HG03060 (cell line): Measurements from ENCODE around the gene CPA1.

Experiments used
- ATAC-seq: cut with Tn5 transposase; IDR thresholded peaks from one replicate; pipeline ENCODE4 v1.9.1; 2021; ENCODE audit warnings: low read depth, moderate number of reproducible peaks; ENCODE audit not compliant: unreplicated experiment

CPA1 gene

DNA sequence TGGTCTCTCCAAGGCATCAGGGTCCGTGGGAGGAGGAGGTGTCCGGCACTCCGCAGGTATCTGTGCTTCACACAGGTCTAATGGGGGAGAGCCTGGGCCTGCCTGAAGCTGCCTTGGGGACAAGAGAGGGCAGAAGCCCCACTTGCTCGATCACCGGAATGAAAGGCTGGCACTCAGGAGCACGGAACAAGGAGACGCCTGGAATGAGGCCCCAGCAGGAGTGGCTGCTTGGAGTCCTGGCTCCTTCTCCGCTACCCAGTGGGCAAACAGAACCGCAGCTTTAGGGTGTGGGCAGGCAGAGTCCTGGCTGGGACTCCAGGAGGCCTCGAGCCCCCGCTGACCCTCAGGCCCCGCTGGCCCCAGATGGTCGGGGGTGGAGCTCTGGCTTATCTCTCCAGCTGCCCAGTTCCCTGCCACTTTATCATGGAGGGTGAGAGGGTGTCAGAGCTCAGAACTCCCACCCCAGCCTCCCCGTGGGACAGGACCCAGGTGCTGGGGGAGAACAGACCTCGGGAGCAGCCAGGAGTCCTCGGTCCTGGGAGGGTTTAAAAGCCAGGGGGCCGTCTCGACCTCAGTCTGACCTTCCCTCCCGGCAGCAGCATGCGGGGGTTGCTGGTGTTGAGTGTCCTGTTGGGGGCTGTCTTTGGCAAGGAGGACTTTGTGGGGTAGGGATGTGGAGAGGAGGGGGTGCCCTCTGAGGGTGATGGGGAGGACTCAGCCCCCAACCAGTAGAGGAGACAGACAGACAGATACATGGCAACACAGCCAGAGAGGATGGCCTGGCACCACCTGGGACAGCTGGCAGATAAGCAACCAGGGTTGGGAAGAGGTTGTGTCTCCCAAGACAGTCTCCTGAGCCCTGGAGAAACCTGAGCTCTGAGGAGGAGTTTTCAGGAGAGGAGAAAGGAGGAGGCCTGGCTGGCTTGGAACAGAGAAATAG lies at the start of gene CPA1:
Gene CPA1 (plus strand): TSS at position 574 of the 940 bp plus-strand sequence. CDS start 27 bp downstream, at position 601.
- ATAC-seq = no peak

DNA sequence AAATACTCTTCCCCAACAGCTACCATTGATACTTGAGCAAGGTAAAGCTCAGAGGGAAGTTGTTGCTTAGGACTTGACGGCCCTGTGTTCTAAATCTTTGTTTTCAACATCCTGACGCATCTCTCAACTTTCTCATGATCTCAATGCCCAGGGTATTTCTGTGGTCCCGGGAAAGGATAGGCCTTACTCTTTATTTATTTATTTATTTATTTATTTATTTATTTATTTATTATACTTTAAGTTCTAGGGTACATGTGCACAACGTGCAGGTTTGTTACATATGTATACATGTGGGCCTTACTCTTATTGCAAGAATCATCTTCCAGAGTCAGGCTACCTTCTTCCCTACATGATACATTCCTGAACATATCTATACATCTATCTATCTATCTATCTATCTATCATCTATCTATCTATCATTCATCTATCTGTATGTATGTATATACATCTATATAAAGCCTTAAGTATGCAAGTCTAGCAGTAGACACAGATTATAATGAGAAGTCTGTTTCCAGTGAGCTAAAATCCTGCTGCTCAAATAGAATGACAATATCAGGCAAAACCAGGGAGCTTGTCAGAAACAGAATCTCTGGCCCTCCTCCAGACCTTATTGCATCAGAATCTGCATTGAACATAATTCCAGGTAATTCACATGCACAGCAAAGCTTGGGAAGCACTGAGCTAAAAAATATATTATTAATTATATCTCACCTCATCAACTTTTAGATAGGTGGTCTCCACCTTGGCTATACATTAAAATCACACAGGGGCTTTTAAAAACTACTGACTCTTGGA lies 47.8 kb upstream of the CPA1 start:
- no peak for ATAC-seq

DNA sequence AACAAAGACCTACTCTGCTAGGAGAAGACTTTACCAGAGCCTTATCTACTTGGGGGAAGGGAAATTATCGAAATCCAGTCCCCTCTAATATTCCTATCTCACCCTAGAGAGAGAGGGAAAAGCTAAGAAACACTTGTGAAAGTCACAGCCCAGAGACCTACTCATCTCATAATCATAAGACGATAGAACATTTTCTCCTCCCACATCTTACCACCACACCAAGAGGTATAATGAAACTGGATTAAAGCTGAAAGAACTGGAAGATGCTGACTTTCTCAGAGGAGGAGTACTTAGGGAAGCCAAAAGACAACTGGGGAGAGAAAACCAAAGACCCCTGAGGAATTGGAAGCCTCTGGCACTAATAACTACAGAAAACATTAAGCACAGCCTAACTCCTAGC lies 46.5 kb upstream of the CPA1 start:
- no peak for ATAC-seq

DNA sequence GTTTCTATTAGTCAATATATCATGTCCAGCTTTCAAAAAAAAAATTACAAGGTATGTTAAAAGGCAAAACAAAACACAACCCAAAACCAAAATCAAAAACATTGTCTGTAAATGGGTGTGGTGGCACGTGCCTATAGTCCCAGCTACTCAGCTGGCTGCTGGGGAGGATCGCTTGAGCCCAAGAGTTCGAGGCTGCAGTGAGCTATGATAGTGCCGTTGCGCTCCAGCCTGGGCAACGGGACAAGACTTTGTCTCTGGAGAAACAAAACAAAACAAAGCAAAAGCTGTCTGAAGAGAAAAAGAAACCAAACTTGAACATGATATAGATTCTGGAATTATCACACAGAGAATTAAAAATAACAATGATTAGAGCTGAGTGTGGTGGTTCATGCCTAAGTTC lies 46.0 kb upstream of the CPA1 start:
- no peak for ATAC-seq

DNA sequence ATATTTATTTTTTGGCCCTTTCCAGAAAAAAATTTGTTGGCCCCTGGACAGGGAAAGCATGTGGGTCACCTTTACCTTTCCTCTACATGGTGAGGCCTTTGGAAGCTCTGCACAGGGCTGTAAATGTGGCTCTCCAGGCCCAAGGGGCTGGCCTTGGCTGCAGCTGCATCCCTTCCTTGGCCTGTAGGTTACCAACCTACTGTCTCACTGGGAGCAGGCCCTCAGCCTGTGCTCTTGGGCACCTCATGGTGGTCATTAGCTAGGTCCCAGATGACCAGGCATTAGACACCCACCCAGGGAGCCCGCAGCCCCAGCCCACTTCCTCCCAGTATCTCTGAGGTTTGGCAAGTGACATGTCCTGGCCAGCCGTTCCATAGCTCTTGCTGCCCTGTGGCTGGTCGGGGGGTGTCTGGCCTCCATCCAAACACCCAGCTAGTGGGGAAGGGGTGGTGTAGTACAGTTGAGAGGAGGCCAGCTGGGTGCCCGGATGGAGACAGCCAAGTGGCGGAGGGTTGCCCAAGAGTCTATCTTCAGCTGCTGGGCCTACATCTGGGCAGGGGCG lies 42.8 kb upstream of the CPA1 start:
- ATAC-seq = no peak

DNA sequence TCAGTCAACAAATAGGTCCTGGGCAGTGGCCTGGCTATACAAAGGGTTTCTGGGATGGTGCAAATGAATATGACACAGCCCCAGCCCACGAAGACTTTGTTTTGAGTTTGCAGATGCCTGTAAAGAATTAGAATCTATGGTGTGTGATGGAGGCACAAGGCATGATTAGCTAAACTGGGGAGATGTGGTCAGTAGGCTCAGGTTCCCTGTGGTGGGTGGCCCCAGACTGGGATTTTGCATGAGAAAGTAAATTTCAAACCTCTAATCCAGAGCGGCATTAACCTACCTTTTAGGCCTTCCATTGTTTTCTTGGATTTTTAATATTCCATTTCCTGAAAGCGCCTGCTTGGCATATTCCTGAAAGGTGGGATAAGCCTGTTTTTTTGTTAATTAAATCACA lies 42.1 kb upstream of the CPA1 start:
- no peak for ATAC-seq

DNA sequence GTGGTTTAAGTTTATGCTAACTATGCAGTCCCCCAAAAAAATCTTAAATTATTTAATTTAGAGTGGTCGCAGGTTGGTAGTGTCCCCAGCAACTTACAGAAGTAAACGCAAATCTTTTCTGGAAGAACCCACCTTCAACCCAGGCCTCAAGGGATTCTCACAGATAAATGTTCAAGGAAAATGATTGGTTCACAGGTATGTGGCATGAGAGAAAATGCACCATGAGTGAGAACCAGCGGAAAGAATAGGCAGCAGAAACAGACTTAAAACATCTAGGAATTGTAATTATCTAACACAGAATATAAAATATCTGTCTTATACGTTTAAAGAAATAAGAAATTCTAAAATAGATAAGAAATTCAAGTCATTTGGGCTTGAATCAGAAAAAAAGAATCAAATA lies 38.4 kb upstream of the CPA1 start:
- no peak for ATAC-seq

DNA sequence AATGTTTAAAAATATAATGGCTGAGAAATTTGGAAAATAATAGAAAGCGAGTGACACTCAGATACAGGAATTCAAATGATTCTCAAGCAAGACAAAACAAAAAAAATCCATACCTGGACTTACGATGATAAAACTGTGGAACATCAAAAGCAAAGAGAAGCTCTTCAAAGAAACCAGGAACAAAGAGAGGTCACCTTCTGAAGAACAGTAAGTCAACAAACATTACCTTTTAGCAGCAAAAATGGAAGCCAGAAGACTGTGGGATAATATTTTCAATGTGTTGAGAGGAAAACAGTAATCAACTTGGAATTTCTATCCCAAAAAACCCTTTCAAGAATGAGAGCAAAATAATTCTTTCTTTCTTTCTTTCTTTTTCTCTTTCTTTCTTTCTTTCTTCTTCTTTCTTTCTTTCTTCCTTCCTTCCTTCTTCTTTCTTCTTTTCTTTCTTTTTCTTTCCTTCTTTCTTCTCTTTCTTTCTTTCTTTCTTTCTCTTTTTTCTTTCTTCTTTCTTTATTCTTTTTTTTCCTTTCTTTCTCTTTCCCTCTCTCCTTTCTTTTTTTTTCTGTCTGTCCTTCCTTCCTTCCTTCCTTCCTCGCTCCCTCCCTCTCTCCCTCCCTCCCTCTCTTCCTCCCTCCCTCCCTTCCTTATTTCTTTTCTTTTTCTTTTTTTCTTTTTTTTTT lies 37.5 kb upstream of the CPA1 start:
- ATAC-seq = no peak

DNA sequence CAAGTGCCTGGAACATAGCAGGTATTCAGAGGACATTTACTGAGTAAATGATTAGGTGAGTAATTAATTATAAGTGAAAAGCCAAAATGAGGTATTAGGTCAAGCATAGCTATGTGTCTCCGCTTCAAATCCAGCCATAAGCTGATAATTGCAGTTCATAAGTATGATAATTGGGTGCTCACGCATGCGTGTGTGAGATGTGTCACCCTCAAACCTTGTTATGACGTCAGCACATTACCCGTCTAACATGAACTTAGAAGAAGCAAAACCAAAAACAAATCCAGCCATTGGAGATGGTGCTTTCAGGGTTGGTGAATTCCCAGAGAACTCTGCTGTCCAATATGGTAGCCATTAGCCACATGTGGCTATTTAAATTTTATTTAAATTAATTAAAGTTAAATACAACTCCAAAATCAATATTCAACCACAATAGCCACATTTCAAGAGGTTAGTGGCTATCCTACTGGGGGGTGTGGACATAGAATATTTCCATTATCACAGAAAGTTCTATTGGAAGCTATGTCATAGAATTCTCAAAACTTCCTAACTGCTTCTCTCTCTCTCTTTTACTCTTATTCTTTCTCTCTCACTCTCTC lies 35.9 kb upstream of the CPA1 start, which contains the start of gene CPA5:
Gene CPA5 (plus strand): TSS at position 546 of the 596 bp plus-strand sequence. CDS start 1,670 bp downstream, outside the sequence.
- no peak for ATAC-seq

DNA sequence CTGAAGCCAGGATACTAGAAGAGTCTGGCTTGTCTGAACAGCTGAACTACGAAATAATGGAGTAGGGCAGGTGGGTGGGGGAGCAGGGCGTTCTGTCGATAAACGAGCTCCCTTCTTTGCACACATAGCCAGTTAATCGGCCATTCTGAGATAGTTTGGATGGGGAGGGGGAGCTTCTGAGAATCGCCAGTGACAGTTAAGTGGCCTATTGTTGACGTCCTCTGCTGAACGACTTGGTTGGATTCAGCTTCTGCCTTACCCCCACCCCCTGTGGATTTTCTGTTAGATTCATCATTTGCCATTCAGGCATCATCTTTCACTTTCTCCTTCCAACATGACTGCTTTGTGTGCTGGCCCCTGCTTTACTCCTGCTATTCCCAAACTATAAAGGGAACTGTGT lies 35.2 kb upstream of the CPA1 start:
- no peak for ATAC-seq

DNA sequence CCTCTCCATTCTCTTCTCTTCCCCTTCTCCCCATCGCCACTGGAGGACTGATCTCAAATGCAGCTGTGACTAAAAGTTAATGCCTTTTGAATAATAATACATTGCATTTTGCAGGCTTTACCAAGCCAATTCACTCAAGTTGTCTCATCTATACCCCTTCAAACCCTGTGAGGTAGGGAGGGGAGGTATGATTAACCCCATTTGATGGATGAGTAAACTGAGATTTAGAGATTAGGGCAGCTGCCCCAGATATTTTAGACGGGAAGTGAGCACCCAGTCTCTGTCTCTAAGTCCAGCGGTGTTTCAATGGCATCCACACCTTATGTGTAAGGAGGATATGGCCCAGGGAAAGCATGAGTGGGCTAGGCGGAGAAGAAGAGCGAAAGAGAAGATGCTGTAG lies 34.6 kb upstream of the CPA1 start:
- ATAC-seq = no peak

DNA sequence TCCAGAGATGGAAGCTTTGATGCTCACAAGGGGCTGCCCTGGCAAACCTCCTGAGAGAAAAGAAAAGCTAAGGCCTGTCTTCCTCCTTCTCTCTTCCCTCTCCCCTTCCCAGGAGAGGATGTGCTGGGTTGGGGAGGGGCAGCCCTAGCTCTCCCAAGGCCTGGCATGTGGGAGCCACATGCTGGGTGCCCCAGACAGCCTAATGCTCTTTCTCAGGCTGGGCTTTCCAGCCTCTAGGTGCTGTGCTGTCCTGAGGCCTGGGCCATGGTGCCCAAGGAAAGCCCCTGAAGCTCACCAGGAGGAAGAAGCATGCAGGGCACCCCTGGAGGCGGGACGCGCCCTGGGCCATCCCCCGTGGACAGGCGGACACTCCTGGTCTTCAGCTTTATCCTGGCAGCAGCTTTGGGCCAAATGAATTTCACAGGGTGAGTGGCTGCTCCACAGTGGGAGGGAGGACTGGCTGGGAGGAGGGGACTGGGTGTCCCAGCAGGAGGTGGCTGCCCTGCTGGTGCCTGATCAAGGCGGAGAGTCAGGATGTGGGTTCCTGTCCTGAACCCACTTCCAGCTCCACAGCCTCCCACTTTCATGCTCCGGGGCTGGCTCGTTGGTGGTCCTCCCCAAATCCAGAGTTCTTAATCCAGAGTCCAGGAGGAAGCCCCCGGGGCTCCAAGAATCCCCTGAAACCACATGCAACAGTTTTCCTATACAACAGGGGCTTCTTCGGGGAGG lies 34.0 kb upstream of the CPA1 start:
- no peak for ATAC-seq

DNA sequence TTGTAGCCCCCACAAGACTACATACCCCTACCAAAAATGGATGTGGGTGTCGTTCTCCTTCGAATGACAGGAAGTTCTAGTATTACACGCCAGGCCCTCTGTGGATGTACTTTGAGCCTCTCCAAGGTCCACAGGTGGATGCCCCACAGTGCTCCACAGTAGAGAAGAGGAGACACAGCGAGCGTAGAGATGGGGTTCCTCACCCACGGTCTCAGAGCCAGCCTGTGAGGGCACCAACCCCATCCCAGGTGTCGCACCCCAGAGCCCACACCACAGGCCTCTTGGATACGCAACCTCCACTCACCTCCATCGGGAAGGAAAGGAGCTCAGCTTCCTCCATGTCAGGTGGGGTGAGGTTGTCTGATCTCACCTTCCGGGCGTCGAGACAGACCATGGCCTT lies 33.4 kb upstream of the CPA1 start:
- ATAC-seq = no peak

DNA sequence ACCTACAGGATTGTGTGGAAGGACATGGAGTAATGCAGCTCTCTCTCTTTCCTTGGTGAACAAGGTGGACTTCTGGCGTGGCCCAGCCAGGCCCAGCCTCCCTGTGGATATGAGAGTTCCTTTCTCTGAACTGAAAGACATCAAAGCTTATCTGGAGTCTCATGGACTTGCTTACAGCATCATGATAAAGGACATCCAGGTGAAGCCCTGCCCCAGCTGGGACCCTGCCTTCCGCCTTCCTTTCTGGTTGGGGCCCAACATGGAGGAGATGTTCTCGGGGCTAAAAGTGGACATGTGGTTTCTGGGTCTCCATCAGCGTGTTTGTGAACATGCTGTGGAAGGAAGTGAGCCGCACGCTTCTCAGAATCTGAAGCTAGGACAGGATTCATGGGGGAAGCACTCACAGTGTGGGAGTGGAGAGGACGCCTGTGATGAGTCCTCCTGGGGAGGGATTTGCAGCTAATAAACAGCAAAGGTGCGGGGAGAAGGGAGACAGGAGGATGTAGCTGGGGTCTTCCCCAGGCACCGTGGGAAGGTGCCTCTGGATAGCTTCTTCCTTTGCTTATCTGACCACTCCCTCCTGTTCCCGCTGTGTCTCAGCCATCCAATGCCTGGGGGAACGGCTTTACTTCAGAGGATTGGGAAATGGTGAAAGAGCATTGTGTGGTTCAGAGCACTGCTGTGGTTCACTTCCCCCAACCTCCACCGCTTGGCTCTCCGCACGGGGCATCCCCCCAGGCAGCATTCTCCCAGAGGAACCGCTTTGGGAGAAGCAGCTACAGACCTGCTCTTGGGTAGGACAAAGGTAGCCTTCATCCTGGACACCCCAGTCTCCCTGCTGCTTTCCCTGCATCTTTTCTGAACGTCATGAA lies 30.1 kb upstream of the CPA1 start:
- no peak for ATAC-seq

DNA sequence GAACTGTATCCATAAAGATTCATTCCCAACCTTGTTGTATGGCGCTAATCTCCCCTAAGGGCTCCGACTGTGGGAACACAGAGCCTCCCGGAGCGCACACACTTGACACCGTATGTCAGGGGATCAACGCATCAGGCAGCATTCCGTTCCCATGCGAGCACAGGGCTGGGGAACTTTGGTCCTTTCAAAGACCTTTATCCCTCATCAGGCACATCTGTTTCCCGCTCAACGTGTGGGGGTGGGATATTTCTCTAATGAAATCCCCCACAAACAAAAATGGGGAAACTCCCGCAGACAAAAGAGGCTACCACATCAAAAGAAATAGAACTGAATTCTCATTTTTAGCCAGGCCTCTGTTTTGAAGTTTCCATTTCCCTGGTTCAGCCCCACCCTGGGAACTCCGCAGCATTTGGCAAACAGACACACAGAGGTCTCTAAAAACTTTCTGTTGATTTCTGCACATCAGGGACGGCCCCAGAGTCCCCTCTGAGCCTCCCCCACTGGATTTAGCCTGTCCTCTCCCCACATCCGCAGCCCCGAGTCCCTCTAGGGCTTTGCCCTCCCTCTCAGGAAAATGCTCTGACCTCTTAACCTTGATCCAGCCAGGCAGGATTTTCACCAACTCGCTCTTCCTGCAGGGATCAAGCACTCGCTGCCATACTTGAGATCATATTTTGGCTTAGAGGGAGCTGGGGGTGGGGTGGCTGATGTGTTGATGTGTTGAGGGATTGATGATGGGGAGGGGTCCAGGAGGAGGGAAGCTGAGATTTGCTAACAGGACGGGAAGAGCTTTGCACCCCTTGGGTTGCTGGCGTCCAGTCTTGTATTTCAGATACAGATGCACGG lies 29.1 kb upstream of the CPA1 start:
- no peak for ATAC-seq

DNA sequence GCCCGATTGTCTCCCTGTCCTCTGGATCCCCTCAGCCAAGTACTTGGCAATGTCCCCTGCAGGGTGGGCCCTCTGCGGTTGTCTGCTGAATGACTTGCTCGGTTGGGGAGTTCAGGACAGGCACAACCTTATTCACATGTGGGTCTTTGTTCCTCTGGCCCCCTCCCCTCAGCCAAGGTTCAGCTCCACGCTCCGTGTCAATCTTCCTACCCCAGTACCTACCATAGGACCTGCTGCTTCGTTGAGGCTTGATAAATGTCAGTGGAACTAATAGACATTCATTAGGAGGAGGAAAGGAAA lies 28.6 kb upstream of the CPA1 start:
- ATAC-seq = no peak

DNA sequence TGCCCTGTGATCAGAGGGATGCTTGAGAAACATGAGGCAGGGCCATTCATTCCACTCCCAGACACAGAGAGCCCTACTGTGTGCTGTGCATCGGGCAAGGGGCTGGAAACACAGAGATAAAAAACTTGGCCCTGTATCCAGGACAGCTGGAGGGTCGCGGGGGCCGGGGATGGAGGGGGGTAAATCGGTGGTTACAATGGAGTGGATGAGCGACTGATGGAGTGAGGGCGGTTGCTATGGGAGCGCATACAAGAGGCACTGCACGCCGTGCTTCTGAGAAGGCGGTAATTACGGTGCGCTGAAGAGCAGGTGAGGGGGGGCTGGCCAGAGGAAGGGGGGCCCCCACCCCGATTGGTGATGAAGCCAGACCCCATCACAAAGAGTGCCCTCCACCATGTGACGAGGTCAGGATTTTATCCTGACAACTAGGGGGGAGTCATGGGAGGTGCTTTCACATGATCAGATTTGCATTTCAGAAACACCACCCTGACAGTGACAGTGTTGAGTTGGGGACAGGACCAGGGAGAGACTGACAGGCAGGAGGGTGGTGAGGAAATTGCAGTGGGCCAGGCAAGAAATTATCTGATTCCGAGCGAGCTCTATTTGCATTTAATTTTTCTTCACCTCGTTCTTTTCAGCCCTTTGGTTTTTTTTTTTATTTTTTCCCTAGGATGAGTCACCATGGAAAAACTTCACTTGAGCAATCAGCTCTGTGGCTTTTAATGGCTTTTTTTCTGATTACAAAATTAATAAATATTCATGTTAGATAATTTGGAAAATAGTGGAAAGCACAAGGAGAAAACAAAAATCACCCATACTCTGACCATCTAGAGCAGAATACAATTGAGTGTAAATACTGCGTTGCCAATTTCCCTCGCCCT lies 27.9 kb upstream of the CPA1 start:
- ATAC-seq = no peak
